BLaER1 treated with 17β-estradiol and CSF1 and Interleukin-3, amounts not matched to agents 10 nM and 100 nM (cell line): ENCODE data around the gene RGSL1.

Experiments
- H3K27ac ChIP-seq, 11 experiments: shearing (Covaris generic); formaldehyde crosslinking; 2 replicates each; pipeline ENCODE4 v1.8.1; 2022
- H3K27me3 ChIP-seq, 11 experiments: shearing (Covaris generic); formaldehyde crosslinking; 2 replicates each; pipeline ENCODE4 v1.8.1; 2022
- H3K36me3 ChIP-seq, 11 experiments: shearing (Covaris generic); formaldehyde crosslinking; 2 replicates each; pipeline ENCODE4 v1.8.1; 2022
- H3K4me1 ChIP-seq, 10 experiments: shearing (Covaris generic); formaldehyde crosslinking; 2 replicates each; pipeline ENCODE4 v1.8.1; 2022
- H3K4me2 ChIP-seq, 11 experiments: shearing (Covaris generic); formaldehyde crosslinking; 2 replicates each; pipeline ENCODE4 v1.8.1; 2022
- H3K4me3 ChIP-seq, 10 experiments: shearing (Covaris generic); formaldehyde crosslinking; 2 replicates each; pipeline ENCODE4 v1.8.1; 2022
- H3K9ac ChIP-seq, 11 experiments: shearing (Covaris generic); formaldehyde crosslinking; 2 replicates each; pipeline ENCODE4 v1.8.1; 2022
- H3K9me3 ChIP-seq, 11 experiments: shearing (Covaris generic); formaldehyde crosslinking; replicated peaks in 1 of 11; 2 replicates each; pipeline ENCODE4 v1.8.1; 2022
- H4K20me1 ChIP-seq, 11 experiments: shearing (Covaris generic); formaldehyde crosslinking; 2 replicates each; pipeline ENCODE4 v1.8.1; 2022
- Cebpa-rat ChIP-seq, 11 experiments: shearing (Covaris generic); IDR thresholded peaks; 2 replicates each; pipeline ENCODE4 v1.8.1; 2022

Gene RGSL1

GRCh38 chr1:182459949-182460348, 10.0 kb downstream of the RGSL1 start:
- peak overlapping the region in 5 of 11 experiments; percentile 31 to 62 (median 61); a peak in 6 of 22 replicates for H3K27ac ChIP-seq
- H4K20me1 ChIP-seq, result no peaks in the 10 kb centered on the region

GRCh38 chr1:182460550-182460951, 10.6 kb downstream of the RGSL1 start:
- TF ChIP-seq Cebpa-rat (IDR thresholded peaks at IDR 0.05), result peak in 3 of 11 experiments; percentile 7 to 28 (median 23); a peak in 3 of 22 replicates
- Histone ChIP-seq H3K4me2 (peak overlapping the region in 10 of 11 experiments; percentile 8 to 76 (median 52); a peak in 17 of 22 replicates), H3K9ac (no peak overlapping the region; a peak in 1 of 22 replicates), H3K9me3 (peaks cover 8 to 25% (median 14%) of the 10 kb centered on the region in 11 experiments; a peak in 17 of 22 replicates), H3K4me1 (peaks cover 0 to 16% (median 13%) of the 10 kb centered on the region in 10 experiments; a peak in 14 of 20 replicates), H4K20me1 (no peaks in the 10 kb centered on the region), H3K4me3 (no peak overlapping the region), H3K27ac (peak overlapping the region in 8 of 11 experiments; percentile 8 to 63 (median 54); a peak in 14 of 22 replicates), H3K36me3 (no peaks in the 10 kb centered on the region), H3K27me3 (no peaks in the 10 kb centered on the region)

More at GRCh38 chr1:182459949-182460348, 10.0 kb downstream of the RGSL1 start:
- no peaks in the 10 kb centered on the region for H3K27me3 ChIP-seq
- H3K4me3 ChIP-seq, result no peak overlapping the region
- H3K4me2 ChIP-seq, result peak overlapping the region in 8 of 11 experiments; percentile 14 to 76 (median 53); a peak in 13 of 22 replicates
- H3K9me3 ChIP-seq, result peaks cover 8 to 25% (median 14%) of the 10 kb centered on the region in 11 experiments; a peak in 17 of 22 replicates
- no peaks in the 10 kb centered on the region for H3K36me3 ChIP-seq
- no peak overlapping the region for H3K9ac ChIP-seq
- TF ChIP-seq Cebpa-rat (IDR thresholded peaks at IDR 0.05), result no peak
- H3K4me1 ChIP-seq, result peaks cover 0 to 16% (median 13%) of the 10 kb centered on the region in 10 experiments; a peak in 14 of 20 replicates

GRCh38 chr1:182473556-182473955, 23.6 kb downstream of the RGSL1 start:
- no peak for TF ChIP-seq Cebpa-rat (IDR thresholded peaks at IDR 0.05)
- H3K27me3 ChIP-seq, result no peaks in the 10 kb centered on the region
- H4K20me1 ChIP-seq, result no peaks in the 10 kb centered on the region
- no peak overlapping the region for H3K4me3 ChIP-seq
- H3K4me2 ChIP-seq, result peak overlapping the region in 5 of 11 experiments; percentile 4 to 61 (median 26); a peak in 8 of 22 replicates
- peaks cover 10 to 38% (median 29%) of the 10 kb centered on the region in 10 experiments for H3K4me1 ChIP-seq
- H3K9ac ChIP-seq, result no peak overlapping the region
- H3K36me3 ChIP-seq, result no peaks in the 10 kb centered on the region; a peak in 1 of 22 replicates
- peaks cover 33 to 58% (median 48%) of the 10 kb centered on the region in 11 experiments for H3K9me3 ChIP-seq
- peak overlapping the region in 1 of 11 experiments; percentile 71; a peak in 2 of 22 replicates for H3K27ac ChIP-seq

DNA sequence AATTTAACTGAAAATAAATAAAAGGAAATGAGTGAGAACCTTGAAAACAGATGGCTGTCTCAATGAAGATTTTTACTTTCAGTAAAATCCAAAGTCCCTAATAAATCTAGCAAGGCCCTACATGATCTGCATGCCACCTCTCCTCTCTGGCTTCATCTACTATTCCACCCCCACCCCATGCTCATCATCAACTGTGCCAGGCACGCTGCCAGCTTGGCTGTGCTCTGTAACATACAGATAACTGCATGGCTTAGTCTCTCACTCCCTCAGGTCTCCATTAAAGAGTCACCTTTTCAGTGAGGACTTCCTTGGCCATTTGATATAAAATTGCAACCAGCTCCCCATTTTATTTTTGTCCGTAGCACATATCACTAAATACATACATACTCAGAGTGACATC, 26.7 kb downstream of the RGSL1 start:
- Histone ChIP-seq H3K27ac (peak overlapping the region in 5 of 11 experiments; percentile 2 to 71 (median 59); a peak in 7 of 22 replicates), H3K4me2 (peak overlapping the region in 8 of 11 experiments; percentile 3 to 61 (median 49); a peak in 10 of 22 replicates), H3K27me3 (no peaks in the 10 kb centered on the region), H3K9me3 (peaks cover 52 to 80% (median 75%) of the 10 kb centered on the region in 11 experiments), H3K4me1 (peaks cover 10 to 48% (median 35%) of the 10 kb centered on the region in 10 experiments), H3K4me3 (no peak overlapping the region), H3K9ac (no peak overlapping the region), H3K36me3 (peaks cover 0 to 3% (median 0%) of the 10 kb centered on the region in 11 experiments; a peak in 2 of 22 replicates), H4K20me1 (no peaks in the 10 kb centered on the region)
- no peak for TF ChIP-seq Cebpa-rat (IDR thresholded peaks at IDR 0.05)

DNA sequence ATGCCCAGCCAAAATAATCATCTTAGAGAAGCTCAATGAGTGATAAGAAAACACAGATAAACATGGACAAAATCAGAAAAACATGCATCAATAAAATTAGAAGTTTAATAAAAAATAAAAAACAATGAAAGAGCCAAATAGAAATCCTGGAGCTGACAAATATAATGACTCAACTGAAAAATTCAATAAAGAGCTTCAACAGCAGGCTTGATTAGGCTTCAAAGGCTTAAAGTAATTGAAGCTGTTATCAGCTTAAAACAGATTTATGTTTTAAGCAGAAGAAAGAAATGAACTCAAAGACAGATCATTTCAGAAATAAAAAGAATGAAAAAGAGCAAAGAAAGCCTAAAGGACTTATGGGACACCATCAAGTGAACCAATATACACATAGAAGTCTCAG, 28.3 kb downstream of the RGSL1 start:
- no peaks in the 10 kb centered on the region for H3K27me3 ChIP-seq
- H3K4me3 ChIP-seq, result no peak overlapping the region
- H3K4me1 ChIP-seq, result peaks cover 9 to 62% (median 50%) of the 10 kb centered on the region in 10 experiments
- no peaks in the 10 kb centered on the region for H4K20me1 ChIP-seq
- TF ChIP-seq Cebpa-rat (IDR thresholded peaks at IDR 0.05), result no peak
- H3K9ac ChIP-seq, result no peak overlapping the region
- no peak overlapping the region for H3K4me2 ChIP-seq
- H3K27ac ChIP-seq, result 0 out of 22 replicates have a peak overlapping the region, but pooled peaks of 1 of the 11 experiments have one; percentile 71
- H3K9me3 ChIP-seq, result peaks cover 65 to 94% (median 87%) of the 10 kb centered on the region in 11 experiments
- peaks cover 0 to 4% (median 0%) of the 10 kb centered on the region in 11 experiments; a peak in 3 of 22 replicates for H3K36me3 ChIP-seq

GRCh38 chr1:182484067-182484466, 34.1 kb downstream of the RGSL1 start:
- Histone ChIP-seq H3K4me1 (peaks cover 21 to 87% (median 69%) of the 10 kb centered on the region in 10 experiments), H3K4me2 (peak overlapping the region; percentile 59 to 86 (median 81)), H3K27ac (peak overlapping the region in 10 of 11 experiments; percentile 30 to 96 (median 92); a peak in 18 of 22 replicates), H3K9me3 (peaks cover 33 to 46% (median 37%) of the 10 kb centered on the region in 11 experiments; a peak in 21 of 22 replicates), H3K9ac (peak overlapping the region in 8 of 11 experiments; percentile 17 to 82 (median 74); a peak in 15 of 22 replicates), H3K36me3 (peaks cover 0 to 4% (median 0%) of the 10 kb centered on the region in 11 experiments; a peak in 2 of 22 replicates), H3K27me3 (no peaks in the 10 kb centered on the region), H3K4me3 (no peak overlapping the region), H4K20me1 (no peaks in the 10 kb centered on the region)
- no peak for TF ChIP-seq Cebpa-rat (IDR thresholded peaks at IDR 0.05)

GRCh38 chr1:182484531-182485257, 34.7 kb downstream of the RGSL1 start:
- Histone ChIP-seq H3K27ac (peak overlapping the region in 10 of 11 experiments; percentile 21 to 96 (median 92); a peak in 18 of 22 replicates), H3K4me3 (peak overlapping the region in 3 of 10 experiments; percentile 9 to 28 (median 18); a peak in 4 of 20 replicates), H3K4me1 (peaks cover 21 to 91% (median 73%) of the 10 kb centered on the region in 10 experiments), H3K4me2 (peak overlapping the region; percentile 59 to 86 (median 81)), H3K9me3 (peaks cover 27 to 39% (median 32%) of the 10 kb centered on the region in 11 experiments; a peak in 21 of 22 replicates), H3K9ac (peak overlapping the region in 9 of 11 experiments; percentile 6 to 84 (median 75); a peak in 16 of 22 replicates), H3K36me3 (peaks cover 0 to 4% (median 0%) of the 10 kb centered on the region in 11 experiments; a peak in 2 of 22 replicates), H3K27me3 (no peaks in the 10 kb centered on the region), H4K20me1 (no peaks in the 10 kb centered on the region)
- TF ChIP-seq Cebpa-rat (IDR thresholded peaks at IDR 0.05), result peak in 10 of 11 experiments; percentile 10 to 100 (median 96); a peak in 18 of 22 replicates

GRCh38 chr1:182485861-182486260, 35.9 kb downstream of the RGSL1 start:
- Histone ChIP-seq H3K4me3 (no peak overlapping the region), H3K9me3 (peaks cover 18 to 29% (median 23%) of the 10 kb centered on the region in 11 experiments; a peak in 21 of 22 replicates), H3K4me2 (peak overlapping the region in 9 of 11 experiments; percentile 66 to 86 (median 83); a peak in 17 of 22 replicates), H4K20me1 (no peaks in the 10 kb centered on the region), H3K9ac (peak overlapping the region in 5 of 11 experiments; percentile 71 to 83 (median 77); a peak in 7 of 22 replicates), H3K36me3 (peaks cover 0 to 4% (median 0%) of the 10 kb centered on the region in 11 experiments; a peak in 2 of 22 replicates), H3K27me3 (no peaks in the 10 kb centered on the region), H3K27ac (peak overlapping the region in 7 of 11 experiments; percentile 83 to 96 (median 93); a peak in 14 of 22 replicates), H3K4me1 (peaks cover 21 to 83% (median 71%) of the 10 kb centered on the region in 10 experiments)
- peak in 2 of 11 experiments; percentile 18 to 31; a peak in 1 of 22 replicates for TF ChIP-seq Cebpa-rat (IDR thresholded peaks at IDR 0.05)
